GM19455 (cell line): ENCODE results near the gene TEX54.
"Not testable (repeated sequence)": the region's sequence is repeated elsewhere in the genome, so short reads cannot be mapped to it uniquely, and the experiment has no call there.

Source experiments
- ATAC-seq: cut with Tn5 transposase; IDR thresholded peaks from one replicate; pipeline ENCODE4 v1.9.1; 2021; ENCODE audit not compliant: unreplicated experiment

TEX54 gene

GRCh38 chr11:62835336-62835735 is 2.7 kb upstream of the TEX54 start:
- ATAC-seq, result no peak

DNA sequence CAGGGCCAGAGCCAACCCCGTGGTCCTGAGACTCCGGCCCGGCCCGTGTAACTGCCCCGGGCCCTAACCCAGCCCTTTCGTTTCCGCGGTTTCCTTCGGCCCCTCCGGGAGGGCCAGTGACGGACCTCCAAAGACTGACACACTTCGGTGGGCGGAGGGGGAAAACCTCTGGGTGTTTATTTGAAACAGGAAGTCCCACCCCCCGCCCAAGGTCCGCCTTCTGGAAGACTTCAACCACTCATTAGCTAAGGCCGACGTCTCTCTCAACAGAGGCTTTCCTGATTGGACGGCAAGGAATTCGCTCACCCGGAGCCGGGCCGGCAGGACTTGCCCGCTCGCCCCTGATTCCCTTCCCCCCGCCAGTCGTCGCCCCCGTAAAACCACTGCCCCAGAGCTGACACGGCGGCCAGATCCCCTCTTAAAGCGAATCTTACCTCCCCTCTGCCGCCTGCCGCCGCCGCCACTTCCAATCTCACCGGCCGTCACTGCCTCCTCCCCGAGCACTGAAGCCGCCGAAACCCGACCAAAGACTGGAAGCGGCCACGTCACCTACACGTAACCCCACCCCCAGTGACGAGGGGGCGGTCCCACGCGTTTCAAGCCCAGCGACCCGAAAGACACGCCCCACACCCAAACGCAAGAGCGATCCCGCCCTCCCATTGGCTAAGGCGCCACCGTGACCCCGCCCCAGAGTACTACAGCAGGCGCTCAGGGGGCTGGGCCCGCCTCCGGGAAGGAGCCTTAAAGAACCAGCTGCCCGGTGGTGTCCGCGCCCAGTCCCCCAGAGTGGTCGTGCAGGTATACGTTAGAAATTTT is 913 bp downstream of the TEX54 start, which contains the start of gene STX5:
STX5 (minus strand) TSS at position 532 of the 816 bp plus-strand sequence. CDS start 808 bp downstream, outside the sequence.
- peak; percentile 73 for ATAC-seq

GRCh38 chr11:62830904-62831519 is 1.6 kb downstream of the TEX54 start:
- ATAC-seq, result no peak

DNA sequence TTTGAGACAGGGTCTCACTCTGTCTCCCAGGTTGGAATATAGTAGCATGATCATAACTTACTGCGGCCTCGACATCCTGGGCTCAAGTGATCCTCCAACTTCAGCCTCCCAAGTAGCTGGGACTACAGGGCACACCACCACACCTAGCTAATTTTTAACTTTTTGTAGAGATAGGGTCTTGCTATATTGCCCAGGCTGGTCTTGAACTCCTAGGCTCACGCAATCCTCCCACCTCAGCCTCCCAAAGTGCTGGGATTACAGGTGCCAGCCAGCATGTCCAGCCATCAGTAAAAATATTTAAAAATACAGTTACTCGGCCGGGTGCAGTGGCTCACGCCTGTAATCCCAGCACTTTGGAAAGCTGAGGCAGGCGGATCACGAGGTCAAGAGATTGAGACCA is 4.5 kb downstream of the TEX54 start:
- ATAC-seq, result not testable (repeated sequence)

DNA sequence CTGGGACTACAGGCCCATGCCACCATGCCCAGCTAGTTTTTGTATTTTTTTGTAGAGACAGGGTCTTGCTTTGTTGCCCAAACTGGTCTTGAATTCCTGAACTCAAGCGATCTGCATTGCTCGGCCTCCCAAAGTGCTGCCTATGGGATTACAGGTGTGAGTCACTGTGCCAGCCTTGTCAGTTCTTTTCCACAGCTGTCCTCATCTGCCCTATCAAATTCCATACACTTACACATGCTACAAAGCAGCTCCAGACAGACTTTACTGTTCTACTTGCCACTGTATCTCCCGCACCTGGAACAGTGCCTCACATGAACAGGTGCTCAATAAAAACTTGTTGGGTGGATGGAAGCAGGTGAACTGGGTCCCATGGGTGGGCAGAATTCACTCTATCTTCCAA is 9.0 kb downstream of the TEX54 start:
- no peak for ATAC-seq

GRCh38 chr11:62817129-62817528 is 15.5 kb downstream of the TEX54 start:
- ATAC-seq, result no peak

- ATAC-seq, result no peak
Observed at GRCh38 chr11:62816557-62816956, 16.1 kb downstream of the TEX54 start.

DNA sequence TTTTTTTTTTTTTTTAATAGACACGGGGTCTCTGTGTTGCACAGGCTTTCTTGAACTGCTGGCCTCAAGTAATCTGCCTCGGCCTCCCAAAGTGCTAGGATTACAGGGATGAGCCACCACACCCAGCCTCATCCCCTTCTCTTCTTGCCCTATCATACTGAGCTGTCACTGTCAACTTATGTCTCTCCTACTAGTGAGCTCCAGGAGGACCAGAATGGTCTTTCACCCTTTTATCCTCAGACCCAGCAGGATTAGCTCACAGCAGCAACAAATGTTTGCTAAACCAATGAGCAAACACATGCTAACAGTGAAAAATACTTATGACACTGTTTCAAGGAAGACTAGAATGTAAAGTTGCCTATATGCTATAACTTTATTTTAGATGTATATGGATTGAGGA is 21.0 kb downstream of the TEX54 start:
- no peak for ATAC-seq

DNA sequence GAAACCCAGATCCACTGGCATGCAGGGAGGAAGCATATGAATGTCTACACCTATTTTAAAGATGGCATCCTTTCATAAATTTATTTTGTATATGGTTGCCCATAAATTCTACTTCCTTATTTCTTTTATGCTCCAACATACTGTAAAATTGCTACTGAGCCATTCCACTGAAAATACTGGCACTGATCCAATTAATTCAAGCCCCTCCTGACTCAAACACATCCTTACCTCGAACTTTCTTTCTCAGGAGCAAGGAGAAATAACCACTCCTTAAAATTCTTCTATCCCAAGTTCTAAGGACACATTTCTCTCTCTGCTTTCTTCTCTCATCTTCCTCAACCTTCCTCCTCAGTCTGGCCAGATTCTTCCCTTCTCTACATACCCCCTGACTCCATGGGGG is 21.9 kb downstream of the TEX54 start:
- ATAC-seq, result no peak

- no peak for ATAC-seq
Observed at GRCh38 chr11:62806611-62807121, 26.0 kb downstream of the TEX54 start.

GRCh38 chr11:62805961-62806441 is 26.6 kb downstream of the TEX54 start:
- no peak for ATAC-seq

- ATAC-seq, result peak; percentile 88
Observed at GRCh38 chr11:62805076-62805892, 27.4 kb downstream of the TEX54 start, which contains the start of gene NXF1. Gene NXF1, minus strand, starts transcription at chr11:62805440. Its CDS starts 84 bp downstream, at chr11:62805356.

DNA sequence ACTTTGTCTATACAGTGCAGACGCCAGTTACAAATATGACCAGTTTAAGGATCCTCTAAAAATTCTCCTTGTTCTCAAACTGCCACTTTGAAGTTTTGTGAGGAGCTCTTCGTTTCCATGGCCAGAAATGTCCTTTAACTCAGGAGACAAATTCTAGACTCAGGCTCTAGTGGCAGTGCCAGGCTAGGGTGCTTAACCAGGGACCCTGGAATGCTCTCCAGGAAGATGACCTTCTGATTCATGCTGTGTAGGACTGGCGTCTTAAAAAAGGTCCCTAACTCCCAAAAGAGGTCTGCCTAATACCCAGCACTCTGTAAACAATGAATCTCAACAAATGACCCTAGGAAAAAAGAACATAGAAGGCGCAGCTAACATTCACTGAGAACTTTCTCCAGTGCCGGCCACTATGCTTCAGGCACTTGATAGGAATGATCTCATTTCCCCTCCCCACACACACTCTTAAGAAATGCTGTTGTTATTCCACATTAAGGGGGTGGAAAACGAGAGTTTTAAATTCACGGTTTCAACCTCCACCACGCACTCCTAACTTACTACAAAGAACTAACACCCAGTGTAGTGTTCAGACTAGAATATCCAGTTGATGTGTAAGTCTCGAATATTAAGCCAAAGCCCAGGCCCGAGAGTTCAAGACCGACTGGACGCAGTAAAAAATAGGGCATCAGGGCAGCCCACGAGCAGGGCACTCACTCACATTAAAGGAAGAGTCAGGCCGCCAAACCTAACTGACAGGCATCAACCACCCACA is 28.1 kb downstream of the TEX54 start:
- peak; percentile 34 for ATAC-seq

DNA sequence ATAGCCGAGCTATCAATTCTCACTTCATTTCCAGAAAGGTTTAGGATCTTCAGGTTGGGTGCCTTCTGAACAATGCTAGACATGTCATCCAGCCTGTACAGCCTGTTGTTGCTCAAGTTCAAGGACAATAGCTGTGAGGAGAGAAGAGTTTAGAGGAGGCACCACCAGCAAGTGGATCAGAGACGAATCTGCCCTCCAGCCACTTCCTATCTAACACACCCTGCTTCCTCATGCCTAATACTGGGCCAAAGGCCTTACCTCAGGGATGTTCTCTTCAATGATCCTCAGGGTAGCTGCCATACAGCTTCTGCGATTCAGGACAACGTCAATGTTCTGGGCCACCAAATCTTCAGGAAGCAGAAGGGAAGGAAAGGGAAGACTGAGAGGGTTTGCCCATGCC is 31.6 kb downstream of the TEX54 start:
- no peak for ATAC-seq

DNA sequence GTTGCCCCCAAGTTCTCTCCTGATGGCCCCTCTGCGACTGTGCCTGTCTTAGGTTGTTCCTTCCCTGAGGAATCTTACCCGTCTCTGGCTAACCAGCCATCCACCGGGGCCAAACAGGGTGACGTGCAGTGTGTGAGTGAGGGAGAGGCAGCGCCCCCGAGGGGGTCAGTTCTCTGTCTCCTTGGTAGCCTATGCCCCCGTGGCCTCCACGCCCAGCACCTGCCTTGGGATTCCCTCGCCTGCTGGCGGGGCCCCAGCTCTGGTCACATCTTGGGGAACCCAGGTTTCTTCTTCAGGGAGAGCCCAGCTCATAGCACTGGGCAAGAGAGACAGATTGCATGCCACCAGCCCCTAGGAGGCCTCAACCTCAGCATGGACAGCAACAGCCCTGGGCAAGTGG is 33.2 kb downstream of the TEX54 start:
- no peak for ATAC-seq

GRCh38 chr11:62796281-62796680 is 36.4 kb downstream of the TEX54 start:
- ATAC-seq, result no peak

- no peak for ATAC-seq
Observed at GRCh38 chr11:62794201-62794775, 38.4 kb downstream of the TEX54 start.

DNA sequence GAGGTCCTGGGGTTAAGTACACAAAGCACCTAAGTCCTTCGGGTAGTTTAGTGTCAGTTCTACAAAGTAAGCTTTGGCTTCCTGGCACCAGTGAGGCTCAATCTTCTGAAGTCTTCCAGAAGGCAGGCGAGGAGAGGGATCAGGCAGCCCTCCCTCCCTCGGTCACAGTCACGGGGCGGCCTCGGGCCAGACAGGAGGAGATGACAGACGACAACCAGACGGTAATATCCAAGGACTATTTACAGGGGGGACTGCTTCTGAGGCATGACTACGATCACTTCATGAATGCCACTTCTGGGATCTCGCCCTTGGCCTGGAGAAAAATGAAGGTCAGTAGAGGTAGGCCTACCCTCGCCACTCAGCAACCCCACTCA is 40.5 kb downstream of the TEX54 start:
- no peak for ATAC-seq

DNA sequence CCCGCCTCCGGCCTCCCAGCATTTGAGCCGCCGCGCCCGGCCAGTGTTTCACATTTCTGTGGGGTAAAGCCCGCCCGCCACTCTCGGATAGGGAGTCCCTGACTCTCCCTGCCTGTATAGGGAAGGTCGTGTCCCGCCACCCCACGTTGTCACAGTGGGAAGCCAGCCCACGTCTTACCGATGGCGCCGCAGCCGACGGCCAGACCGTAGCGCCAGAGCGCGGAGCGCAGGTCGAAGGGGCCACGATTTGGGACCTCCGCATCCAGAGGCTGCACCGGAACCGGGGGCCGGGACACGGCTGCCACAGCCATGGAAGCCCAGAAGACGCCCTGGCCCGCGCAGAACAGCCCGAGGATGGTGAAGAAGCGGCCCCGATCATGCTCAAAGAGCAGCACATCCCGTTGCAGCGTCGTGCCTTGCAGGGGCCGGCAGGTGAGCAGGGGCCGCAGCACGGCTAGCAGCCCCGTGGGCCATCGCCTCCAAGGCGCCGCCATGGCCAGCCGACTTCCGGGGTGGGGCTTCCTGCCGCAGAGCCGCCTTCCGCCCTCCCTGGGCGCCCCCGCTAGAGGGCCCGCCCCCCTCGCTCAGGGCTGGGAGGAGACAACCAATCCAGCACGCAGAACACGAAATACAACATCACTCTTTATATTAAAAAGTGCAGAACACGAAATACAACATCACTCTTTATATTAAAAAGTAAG is 41.0 kb downstream of the TEX54 start, which contains the start of gene TMEM223:
TMEM223 (minus strand) TSS at position 506 of the 701 bp plus-strand sequence; CDS start at position 494, 12 bp downstream.
- ATAC-seq, result peak; percentile 72
